KOPT-K1 (cell line): Measurements from ENCODE around the gene TROAP.

ENCODE experiments used
- H3K27ac ChIP-seq: fragments of 200-600 bp; sonication (generic); 2 replicates; pipeline ENCODE4 v1.5.1; 2016; ENCODE audit warnings: antibody characterized with exemption, mild to moderate bottlenecking, low read depth, low read length; ENCODE audit not compliant: poor library complexity, severe bottlenecking
- H3K36me3 ChIP-seq: fragments of 200-600 bp; sonication (generic); 2 replicates; pipeline ENCODE4 v1.5.1; 2017; ENCODE audit warnings: antibody characterized with exemption, mild to moderate bottlenecking, low read length, moderate library complexity; ENCODE audit not compliant: insufficient read depth
- H3K9me3 ChIP-seq: fragments of 200-600 bp; sonication (generic); 2 replicates; pipeline ENCODE4 v1.5.1; 2017; ENCODE audit warnings: antibody characterized with exemption, low read length, mild to moderate bottlenecking; ENCODE audit not compliant: insufficient read depth, poor library complexity, severe bottlenecking

Gene TROAP

DNA sequence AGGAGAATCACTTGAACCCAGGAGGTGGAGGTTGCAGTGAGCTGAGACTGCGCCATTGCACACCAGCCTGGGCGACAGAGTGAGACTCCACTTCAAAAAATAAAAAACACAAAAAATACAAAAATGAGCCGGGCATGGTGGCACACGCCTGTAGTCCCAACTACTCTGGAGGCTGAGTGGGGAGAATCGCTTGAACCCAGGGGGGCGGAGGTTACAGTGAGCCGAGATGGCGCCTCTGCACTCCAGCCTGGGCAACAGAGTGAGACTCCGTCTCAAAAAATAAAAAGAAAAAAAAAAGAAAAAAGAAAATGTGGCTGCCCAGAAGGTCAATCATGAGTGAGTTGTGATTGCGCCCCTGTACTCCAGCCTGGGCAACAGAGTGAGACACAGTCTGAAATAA, 32.9 kb downstream of the TROAP start:
- H3K36me3 ChIP-seq: no peaks in the 10 kb centered on the region
- H3K27ac ChIP-seq: no peak overlapping the region
- H3K9me3 ChIP-seq: no peaks in the 10 kb centered on the region

- H3K9me3 ChIP-seq: no peaks in the 10 kb centered on the region
- H3K36me3 ChIP-seq: no peaks in the 10 kb centered on the region
- H3K27ac ChIP-seq: no peak overlapping the region
Observed at GRCh38 chr12:49357103-49357678, 34.1 kb downstream of the TROAP start.

DNA sequence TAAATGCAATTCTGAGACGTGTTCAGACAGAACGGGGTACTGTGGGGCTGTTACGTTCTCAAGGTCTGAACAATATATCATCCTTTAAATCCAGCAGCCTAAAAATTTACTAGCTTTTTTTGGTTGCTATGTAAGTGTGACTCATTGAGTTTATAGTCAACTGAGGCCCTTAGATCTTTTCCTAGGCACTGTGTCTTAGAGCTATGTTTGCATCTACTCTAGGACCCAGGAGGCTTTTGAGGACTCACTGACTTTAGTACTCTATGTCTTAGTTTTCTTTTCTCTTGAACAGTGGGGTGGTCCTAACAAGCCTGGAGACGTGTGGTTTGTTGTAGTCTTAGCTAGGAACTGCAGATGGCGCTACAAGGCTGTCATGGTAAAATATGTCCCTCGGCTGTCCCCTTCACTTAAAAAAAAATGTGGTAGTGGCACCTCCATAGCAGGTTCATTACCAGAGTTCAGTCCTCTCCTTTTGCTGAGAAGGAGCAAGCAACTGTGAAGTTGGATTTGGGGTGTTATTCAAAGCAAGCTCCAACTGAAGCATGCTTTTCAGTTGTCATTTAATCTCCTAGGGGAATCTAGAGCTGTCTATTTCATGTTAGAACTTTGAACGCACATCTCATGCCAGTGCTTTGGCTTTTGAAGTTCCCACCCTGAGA, 35.6 kb downstream of the TROAP start:
- no peaks in the 10 kb centered on the region for H3K36me3 ChIP-seq
- H3K27ac ChIP-seq: no peak overlapping the region
- H3K9me3 ChIP-seq: no peaks in the 10 kb centered on the region

DNA sequence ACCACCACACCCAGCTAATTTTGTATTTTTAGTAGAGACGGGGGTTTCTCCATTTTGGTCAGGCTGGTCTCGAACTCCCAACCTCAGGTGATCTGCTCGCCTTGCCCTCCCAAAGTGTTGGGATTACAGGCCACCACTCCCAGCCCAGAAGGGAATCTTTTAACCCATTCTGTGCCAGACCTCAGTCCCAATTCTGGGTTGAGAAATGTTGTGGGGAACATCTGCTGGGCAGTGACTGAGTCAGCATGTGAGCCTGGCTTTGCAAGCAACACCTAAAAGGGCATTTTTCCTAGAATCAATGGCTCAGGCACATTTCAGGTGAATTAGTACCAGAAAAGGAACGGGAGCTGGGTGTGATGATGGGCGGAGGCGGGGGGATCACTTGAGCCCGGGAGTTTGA, 36.6 kb downstream of the TROAP start:
- Histone ChIP-seq H3K36me3 (no peaks in the 10 kb centered on the region), H3K9me3 (no peaks in the 10 kb centered on the region), H3K27ac (no peak overlapping the region)

GRCh38 chr12:49362077-49362476, 39.0 kb downstream of the TROAP start:
- no peaks in the 10 kb centered on the region for H3K36me3 ChIP-seq
- H3K27ac ChIP-seq: no peak overlapping the region
- H3K9me3 ChIP-seq: no peaks in the 10 kb centered on the region

GRCh38 chr12:49364989-49365388, 41.9 kb downstream of the TROAP start:
- Histone ChIP-seq H3K9me3 (no peaks in the 10 kb centered on the region), H3K36me3 (no peaks in the 10 kb centered on the region), H3K27ac (no peak overlapping the region)

- H3K27ac ChIP-seq: no peak overlapping the region
- H3K36me3 ChIP-seq: no peaks in the 10 kb centered on the region
- H3K9me3 ChIP-seq: no peaks in the 10 kb centered on the region
Observed at GRCh38 chr12:49365542-49365941, 42.5 kb downstream of the TROAP start.

GRCh38 chr12:49366096-49366651, 43.1 kb downstream of the TROAP start:
- Histone ChIP-seq H3K27ac (peak overlapping the region; percentile 94), H3K9me3 (no peaks in the 10 kb centered on the region), H3K36me3 (0 out of 2 replicates have a peak, but pooled peaks cover 2% of the 10 kb centered on the region)

DNA sequence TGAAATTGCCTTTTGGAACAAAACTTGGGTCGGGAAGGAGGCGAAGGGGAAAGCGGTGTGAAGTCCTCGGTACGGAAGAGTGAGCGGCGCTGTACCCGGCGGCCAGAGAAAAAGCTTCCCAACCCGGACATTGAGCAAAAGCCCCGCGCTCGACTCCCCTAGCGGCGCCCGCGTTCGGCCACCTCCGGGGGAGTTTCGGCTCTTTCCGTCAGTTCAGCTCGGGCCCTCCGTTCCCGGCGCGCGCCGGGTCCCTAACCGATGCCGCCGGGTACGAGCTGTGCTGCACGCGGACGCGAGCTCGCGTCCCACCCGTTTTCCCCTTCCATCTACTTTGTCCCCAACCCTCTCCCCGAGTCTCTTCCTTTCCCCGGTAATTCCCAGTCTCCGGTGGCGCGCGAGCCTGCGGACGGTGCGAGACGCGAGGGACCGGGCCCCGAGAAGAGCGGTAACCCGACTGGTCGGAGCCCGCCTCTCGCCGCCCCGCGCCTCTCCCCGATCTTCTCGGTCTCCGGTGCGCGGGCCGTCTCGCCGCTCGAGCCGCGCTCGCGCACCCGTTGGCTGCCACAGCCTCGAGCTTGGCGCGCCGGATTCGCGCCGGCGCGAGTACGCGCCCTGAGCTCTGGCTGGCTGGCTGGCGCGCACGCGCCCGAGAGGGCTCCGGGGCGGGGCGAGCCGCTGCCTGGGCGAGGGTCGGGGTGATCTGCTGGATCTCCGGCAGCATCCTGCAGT, 43.8 kb downstream of the TROAP start:
- H3K9me3 ChIP-seq: no peaks in the 10 kb centered on the region
- H3K27ac ChIP-seq: peak overlapping the region; percentile 94
- peaks cover 8% of the 10 kb centered on the region; the same call in 1 of the 2 replicates for H3K36me3 ChIP-seq

- H3K27ac ChIP-seq: peak within 1 kb of the TSS; percentile 94
- H3K36me3 ChIP-seq: peaks cover 8% of the 10 kb centered on the region; the same call in 1 of the 2 replicates
- no peaks in the 10 kb centered on the region for H3K9me3 ChIP-seq
Observed at GRCh38 chr12:49367381-49368239, 44.6 kb downstream of the TROAP start, which contains the start of gene SPATS2. Gene SPATS2, plus strand, starts transcription at chr12:49367462. Its CDS starts 93,551 bp downstream, at chr12:49461013.

DNA sequence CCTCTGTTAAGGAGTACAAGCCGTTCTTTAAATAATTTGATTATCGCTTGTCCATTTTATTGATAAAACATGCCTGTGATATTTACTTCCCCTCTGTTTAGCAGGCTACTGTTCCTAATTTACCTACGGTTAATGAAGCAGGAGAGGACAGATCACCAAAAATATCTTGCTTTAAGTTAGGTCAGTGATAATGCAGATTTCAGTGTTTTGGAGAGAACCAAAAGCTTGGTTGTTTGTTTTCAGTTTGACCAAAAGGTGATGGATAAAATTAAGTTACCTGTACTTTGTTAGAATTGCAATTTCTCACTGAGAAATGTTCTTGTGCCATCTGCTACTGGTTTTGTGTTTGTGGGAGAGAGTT, 45.2 kb downstream of the TROAP start:
- no peak overlapping the region for H3K27ac ChIP-seq
- H3K9me3 ChIP-seq: no peaks in the 10 kb centered on the region
- H3K36me3 ChIP-seq: peaks cover 12% of the 10 kb centered on the region; the same call in 1 of the 2 replicates

- Histone ChIP-seq H3K27ac (no peak overlapping the region), H3K36me3 (peaks cover 20% of the 10 kb centered on the region; the same call in 1 of the 2 replicates), H3K9me3 (no peaks in the 10 kb centered on the region)
Observed at GRCh38 chr12:49369411-49370145, 46.5 kb downstream of the TROAP start.

- Histone ChIP-seq H3K36me3 (peaks cover 20% of the 10 kb centered on the region; the same call in 1 of the 2 replicates), H3K27ac (no peak overlapping the region), H3K9me3 (no peaks in the 10 kb centered on the region)
Observed at GRCh38 chr12:49370539-49370938, 47.5 kb downstream of the TROAP start.

- H3K9me3 ChIP-seq: no peaks in the 10 kb centered on the region
- H3K27ac ChIP-seq: no peak overlapping the region
- H3K36me3 ChIP-seq: peaks cover 20% of the 10 kb centered on the region; the same call in 1 of the 2 replicates
Observed at GRCh38 chr12:49375406-49375805, 52.4 kb downstream of the TROAP start.
